GM12875 (cell line): ENCODE data around the gene RPAP3.

Experiments used
- H3K4me3 ChIP-seq: one replicate; pipeline ENCODE4 v1.5.1; 2011; ENCODE audit warnings: low read depth, low read length, control low read depth
- CTCF ChIP-seq: IDR thresholded peaks from 2 replicates; pipeline ENCODE4 v1.5.1; 2011; ENCODE audit warnings: low read depth, mild to moderate bottlenecking, control low read depth, inconsistent platforms, low read length, moderate library complexity, borderline replicate concordance; ENCODE audit not compliant: insufficient read depth

Gene RPAP3

GRCh38 chr12:47743311-47743860, 37.6 kb upstream of the RPAP3 start:
- H3K4me3 ChIP-seq = no peak overlapping the region
- no peak for TF ChIP-seq CTCF

- H3K4me3 ChIP-seq = no peak overlapping the region
- TF ChIP-seq CTCF = peak; percentile 96
Observed at GRCh38 chr12:47742253-47742825, 36.5 kb upstream of the RPAP3 start.

GRCh38 chr12:47741340-47741703, 35.5 kb upstream of the RPAP3 start:
- TF ChIP-seq CTCF = no peak

GRCh38 chr12:47740606-47741339, 34.9 kb upstream of the RPAP3 start:
- TF ChIP-seq CTCF = no peak
- H3K4me3 ChIP-seq = no peak overlapping the region

More at GRCh38 chr12:47741340-47741703, 35.5 kb upstream of the RPAP3 start:
- H3K4me3 ChIP-seq = no peak overlapping the region

GRCh38 chr12:47739979-47740378, 34.1 kb upstream of the RPAP3 start:
- H3K4me3 ChIP-seq = no peak overlapping the region
- no peak for TF ChIP-seq CTCF

- TF ChIP-seq CTCF = no peak
- no peak overlapping the region for H3K4me3 ChIP-seq
Observed at GRCh38 chr12:47739297-47739696, 33.5 kb upstream of the RPAP3 start.
